HEK293T (cell line): ENCODE data around the gene ZNF445.
"Not testable (repeated sequence)": the region's sequence is repeated elsewhere in the genome, so short reads cannot be mapped to it uniquely, and the experiment has no call there.

Experiments used
- ELF4 ChIP-seq: fragments of 450-650 bp; IDR thresholded peaks from 2 replicates; pipeline ENCODE4 v1.6.1; 2017; ENCODE audit warnings: antibody characterized with exemption
- NFRKB ChIP-seq: fragments of 450-650 bp; IDR thresholded peaks from 2 replicates; pipeline ENCODE4 v1.6.1; 2016; ENCODE audit warnings: mild to moderate bottlenecking, moderate library complexity
- SP1 ChIP-seq: fragments of 450-650 bp; IDR thresholded peaks from 2 replicates; pipeline ENCODE4 v1.6.1; 2017

- TF ChIP-seq ELF4, SP1, NFRKB: not testable (repeated sequence)
Observed at GRCh38 chr3:44464920-44465319, 12.6 kb downstream of the ZNF445 start.
